Psoas muscle (tissue), 8 donors: ENCODE measurements around the gene COL1A1. TPM values are rescaled to one million over a fixed set of nuclear protein-coding genes. Genes with fewer than 3 reads are reported as not detected.

Experiments used
- ATAC-seq, 4 donors: fragments of 200-7000 bp; cut with Tn5 transposase; one replicate each; pipeline ENCODE4 v1.9.1; 2020; ENCODE audit warnings: moderate library complexity in 3 of 4, mild to moderate bottlenecking in 2 of 4
- DNase-seq, 2 donors: peaks; one replicate each; pipeline ENCODE4 v3.0.0-alpha.2; 2020
- H3K27ac ChIP-seq: fragments of 200-600 bp; one replicate; pipeline ENCODE4 v1.8.0; 2022
- H3K27me3 ChIP-seq, 3 donors: fragments of 200-600 bp in 1 of 3; one replicate each; pipeline versions ENCODE4 v1.6.1 to v1.8.0; 2013 to 2022; ENCODE audit warnings: low read length in 2 of 3, mild to moderate bottlenecking in 2 of 3, moderate library complexity in 1 of 3; ENCODE audit not compliant: insufficient read depth in 3 of 3
- H3K36me3 ChIP-seq, 2 donors: fragments of 200-600 bp in 1 of 2; one replicate each; pipeline versions ENCODE4 v1.6.1 to v1.8.0; 2013 to 2022; ENCODE audit warnings: low read depth in 1 of 2, mild to moderate bottlenecking in 1 of 2, moderate library complexity in 1 of 2; ENCODE audit not compliant: insufficient read depth in 1 of 2
- H3K4me1 ChIP-seq: fragments of 200-600 bp; one replicate; pipeline ENCODE4 v1.8.0; 2022
- H3K4me3 ChIP-seq: fragments of 200-600 bp; one replicate; pipeline ENCODE4 v1.8.0; 2022; ENCODE audit warnings: mild to moderate bottlenecking
- H3K9me3 ChIP-seq: fragments of 200-600 bp; one replicate; pipeline ENCODE4 v1.8.0; 2022
- WGBS, 3 donors: extraction: QIAGEN DNeasy Blood & Tissue Kit; methylation state at CpG; one replicate each; pipeline versions ENCODE4 v1.1.6 to v1.1.7; 2013; 5-methylcytosine and 5-hydroxymethylcytosine counted together
- intact Hi-C, 2 donors: fragments of 100-400 bp; cut with DNase I; formaldehyde crosslinking; loops; one replicate each; pipeline versions ENCODE4 v1.11.0 to v1.14.2; 2022
- polyA plus RNA-seq, 3 donors: library from polyadenylated mRNA; stranded (reverse); fragments of 200-250 nt; gene quantifications; one replicate each; pipeline ENCODE4 v1.2.3, GENCODE V29; 2013
- total RNA-seq, 4 donors: library from RNA; stranded (reverse); fragmentation: NEBNext Ultra II Directional in 2 of 4; extraction: Animal tissue kit (Norgen Biotek cat#: 25700) in 2 of 4; gene quantifications; one replicate each; pipeline versions ENCODE4 v1.2.1 to v1.2.4, GENCODE V29; 2021 to 2023
- TF ChIP-seq, protein P1 (sequence below): fragments of 200-600 bp; IDR thresholded peaks from one replicate; pipeline ENCODE4 v1.8.0; 2022; ENCODE audit warnings: antibody characterized with exemption
- donor health status: healthy with polysubstance abuse.
- donor health status: DM: no; HTN: no; CAD: no; lungs with moderate emphysema.
- donor health status: Bipolar disorder and iron deficiency.
- donor health status: healthy.
- donor health status: DM: yes; HTN: yes; CAD: no.
- donor health status: DM: no; HTN: no; CAD: no.
- donor health status: DM: no; HTN: no; CAD: no.
- donor health status: DM: yes; HTN: yes; CAD: no.

The COL1A1 gene
- total and polyA plus RNA-seq, 7 donors = 2.3 to 46.6 (median 10.2) TPM

DNA sequence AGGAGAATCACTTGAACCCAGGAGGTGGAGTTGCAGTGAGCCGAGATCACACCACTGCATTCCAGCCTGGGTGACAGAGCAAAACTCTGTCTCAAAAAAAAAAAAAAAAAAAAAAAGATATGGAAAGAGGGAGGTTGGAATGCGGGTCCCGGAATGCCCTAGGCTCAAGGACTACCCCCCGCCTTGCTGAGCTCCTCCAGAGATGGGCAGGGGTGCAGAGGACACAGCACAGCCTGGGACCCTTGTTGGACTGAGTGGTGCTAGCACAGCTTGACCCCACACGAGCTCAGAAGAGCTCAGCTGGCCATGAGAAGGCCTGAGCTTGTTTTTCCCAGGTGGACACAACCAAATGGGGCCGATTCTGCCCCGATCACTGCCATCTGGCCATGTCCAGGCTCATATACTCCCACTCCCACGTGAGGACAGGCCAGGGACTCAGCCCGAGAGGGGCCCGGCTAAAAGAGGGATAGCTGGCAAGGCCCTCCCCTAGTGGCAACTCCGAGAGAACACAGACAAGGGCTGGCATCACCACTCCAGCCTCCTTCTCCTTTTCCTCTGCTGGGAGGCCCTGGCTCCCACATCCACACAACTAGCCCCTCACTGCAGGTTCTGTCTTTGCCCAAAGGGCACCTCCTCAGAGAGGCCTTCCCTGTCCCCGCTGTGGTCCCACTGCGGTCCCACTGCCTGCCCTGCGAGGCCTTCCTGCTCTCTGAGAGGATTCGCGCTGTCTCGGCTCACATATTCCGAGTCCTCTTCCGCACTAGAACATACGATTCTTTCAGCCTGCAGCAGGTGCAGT lies 24.7 kb downstream of the COL1A1 start:
- ATAC-seq = peak in 2 of 4 donors; percentile 9 to 13
- H3K27ac ChIP-seq = peak overlapping the region; percentile 88
- H3K4me1 ChIP-seq = peaks cover 49% of the 10 kb centered on the region
- TF ChIP-seq, protein P1, sequence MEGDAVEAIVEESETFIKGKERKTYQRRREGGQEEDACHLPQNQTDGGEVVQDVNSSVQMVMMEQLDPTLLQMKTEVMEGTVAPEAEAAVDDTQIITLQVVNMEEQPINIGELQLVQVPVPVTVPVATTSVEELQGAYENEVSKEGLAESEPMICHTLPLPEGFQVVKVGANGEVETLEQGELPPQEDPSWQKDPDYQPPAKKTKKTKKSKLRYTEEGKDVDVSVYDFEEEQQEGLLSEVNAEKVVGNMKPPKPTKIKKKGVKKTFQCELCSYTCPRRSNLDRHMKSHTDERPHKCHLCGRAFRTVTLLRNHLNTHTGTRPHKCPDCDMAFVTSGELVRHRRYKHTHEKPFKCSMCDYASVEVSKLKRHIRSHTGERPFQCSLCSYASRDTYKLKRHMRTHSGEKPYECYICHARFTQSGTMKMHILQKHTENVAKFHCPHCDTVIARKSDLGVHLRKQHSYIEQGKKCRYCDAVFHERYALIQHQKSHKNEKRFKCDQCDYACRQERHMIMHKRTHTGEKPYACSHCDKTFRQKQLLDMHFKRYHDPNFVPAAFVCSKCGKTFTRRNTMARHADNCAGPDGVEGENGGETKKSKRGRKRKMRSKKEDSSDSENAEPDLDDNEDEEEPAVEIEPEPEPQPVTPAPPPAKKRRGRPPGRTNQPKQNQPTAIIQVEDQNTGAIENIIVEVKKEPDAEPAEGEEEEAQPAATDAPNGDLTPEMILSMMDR = no peak
- H3K36me3 ChIP-seq = peaks cover 0 to 38% of the 10 kb centered on the region in 2 donors
- no peak overlapping the region for H3K4me3 ChIP-seq
- peak; percentile 8 to 58 for DNase-seq
- H3K9me3 ChIP-seq = no peaks in the 10 kb centered on the region
- 66 to 80% (median 67%) methylated on average over 20 of the region's 20 CpGs for WGBS, 3 donors
- no peaks in the 10 kb centered on the region for H3K27me3 ChIP-seq
- intact Hi-C loops = loop anchor here in 1 of 2 donors (5.0 kb wide), 1 partner anchor 39 kb away; no protein-coding TSS in a partner anchor

DNA sequence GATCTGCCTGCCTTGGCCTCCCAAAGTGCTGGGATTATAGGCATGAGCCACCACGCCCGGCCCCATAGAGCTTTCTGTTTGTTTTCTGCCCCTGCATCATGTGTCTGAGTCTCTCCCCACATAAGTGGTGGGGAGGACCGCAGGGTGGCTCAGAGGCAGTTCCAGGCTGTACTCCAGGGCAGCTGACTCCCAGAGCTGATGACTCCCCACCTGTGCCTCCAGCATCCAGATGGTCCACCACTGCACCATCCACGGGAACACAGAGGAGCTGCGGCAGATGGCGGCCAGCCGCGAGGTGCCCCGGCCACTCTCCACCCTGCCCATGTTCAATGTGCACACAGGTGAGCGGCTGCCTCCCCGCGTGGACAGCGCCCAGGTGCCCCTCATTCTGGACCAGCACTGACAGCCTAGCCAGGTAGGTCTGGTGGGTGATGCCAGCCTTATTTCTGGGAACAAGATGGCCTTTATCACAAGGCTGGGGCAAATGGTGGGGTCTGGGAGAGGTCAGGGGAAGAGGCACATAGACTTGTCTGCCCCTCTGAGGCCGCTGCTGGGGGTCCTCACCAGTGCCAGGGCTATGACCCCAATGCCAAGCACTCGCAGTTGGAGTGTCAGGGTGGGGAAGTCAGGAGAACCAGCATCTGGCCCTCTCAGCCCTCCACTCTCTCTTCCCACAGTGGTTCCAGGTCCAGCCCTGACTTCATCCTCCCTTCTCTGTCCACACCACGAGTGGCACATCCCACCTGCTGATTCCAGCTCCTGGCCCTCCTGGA lies 26.2 kb downstream of the COL1A1 start:
- Histone ChIP-seq H3K27me3 (no peaks in the 10 kb centered on the region), H3K9me3 (no peaks in the 10 kb centered on the region), H3K4me3 (no peak overlapping the region), H3K36me3 (peaks cover 0 to 48% of the 10 kb centered on the region in 2 donors), H3K4me1 (peaks cover 60% of the 10 kb centered on the region), H3K27ac (peak overlapping the region; percentile 88)
- 82 to 91% (median 85%) methylated on average over 16 of the region's 16 CpGs for WGBS, 3 donors
- DNase-seq (peak; percentile 15 to 52), ATAC-seq (no peak)
- TF ChIP-seq, protein P1 = no peak
- intact Hi-C loops = loop anchor here in 1 of 2 donors (5.0 kb wide), 1 partner anchor 38 kb away; no protein-coding TSS in a partner anchor

DNA sequence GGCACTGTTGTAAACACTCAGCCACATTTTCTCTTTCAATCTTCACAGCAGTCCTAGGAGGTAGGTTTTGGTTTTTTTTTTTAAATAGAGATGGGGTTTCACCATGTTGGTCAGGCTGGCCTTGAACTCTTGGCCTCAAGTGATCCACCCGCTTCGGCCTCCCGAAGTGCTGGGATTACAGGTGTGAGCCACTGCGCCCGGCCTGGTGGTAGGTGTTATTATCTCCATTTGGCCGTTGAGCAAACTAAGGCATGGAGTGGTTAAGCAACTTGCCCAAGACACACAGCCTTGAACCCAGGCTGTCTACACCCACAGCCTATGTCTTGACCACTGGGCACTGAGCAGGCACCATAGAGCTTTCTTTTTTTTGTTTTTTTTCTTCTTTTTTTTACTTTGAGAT lies 27.0 kb downstream of the COL1A1 start:
- no peak overlapping the region for H3K4me3 ChIP-seq
- peaks cover 0 to 56% of the 10 kb centered on the region in 2 donors for H3K36me3 ChIP-seq
- no peaks in the 10 kb centered on the region for H3K27me3 ChIP-seq
- intact Hi-C loops = loop anchor here in 1 of 2 donors (5.0 kb wide), 1 partner anchor 57 kb away; no protein-coding TSS in a partner anchor
- peaks cover 64% of the 10 kb centered on the region for H3K4me1 ChIP-seq
- TF ChIP-seq, protein P1 = no peak
- ATAC-seq (no peak), DNase-seq (peak; percentile 4 to 35)
- H3K9me3 ChIP-seq = no peaks in the 10 kb centered on the region
- WGBS, 3 donors = 71 to 74% (median 72%) methylated on average over 6 of the region's 6 CpGs
- peak overlapping the region; percentile 61 for H3K27ac ChIP-seq

DNA sequence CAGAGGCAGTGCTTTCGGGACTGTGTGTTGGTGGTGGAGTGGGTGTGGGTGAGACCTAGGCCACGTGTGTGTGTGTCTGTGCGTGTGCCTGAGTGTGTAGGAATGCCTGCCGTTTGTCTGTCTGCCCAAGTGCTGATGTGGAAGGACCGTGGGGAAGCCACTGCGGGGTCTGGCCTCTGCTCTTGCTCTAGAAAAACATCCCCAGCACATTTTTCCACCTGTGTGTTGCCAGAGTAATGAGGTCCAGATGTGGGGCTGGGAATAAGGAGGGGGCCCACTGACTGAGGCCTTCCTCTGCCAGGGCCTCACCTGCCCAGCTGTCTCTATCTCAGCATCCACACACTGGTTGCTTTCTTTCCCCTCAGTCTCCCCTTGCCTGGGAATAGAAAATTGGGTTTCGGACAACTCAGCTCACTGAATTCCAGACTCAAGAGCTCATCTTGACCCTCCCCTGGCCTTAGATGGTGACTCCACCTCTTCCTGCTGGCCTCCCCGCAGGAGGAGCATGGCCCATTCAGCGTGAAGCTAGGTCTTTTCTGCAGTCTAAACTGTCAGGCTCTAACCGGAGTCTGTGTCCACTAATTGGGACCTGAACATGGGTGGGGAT lies 28.0 kb downstream of the COL1A1 start:
- 31 to 55% (median 36%) methylated on average over 10 of the region's 10 CpGs for WGBS, 3 donors
- H3K9me3 ChIP-seq = no peaks in the 10 kb centered on the region
- H3K4me1 ChIP-seq = peaks cover 65% of the 10 kb centered on the region
- TF ChIP-seq, protein P1 = no peak
- no peak overlapping the region for H3K4me3 ChIP-seq
- peak overlapping the region; percentile 61 for H3K27ac ChIP-seq
- DNase-seq (peak; percentile 38 to 62), ATAC-seq (no peak)
- no peaks in the 10 kb centered on the region for H3K27me3 ChIP-seq
- intact Hi-C loops = loop anchor here in 1 of 2 donors (5.0 kb wide), 1 partner anchor 56 kb away; no protein-coding TSS in a partner anchor
- peaks cover 0 to 64% of the 10 kb centered on the region in 2 donors for H3K36me3 ChIP-seq
